ENCODE measurements around the gene TWIST2.

The TWIST2 gene

DNA sequence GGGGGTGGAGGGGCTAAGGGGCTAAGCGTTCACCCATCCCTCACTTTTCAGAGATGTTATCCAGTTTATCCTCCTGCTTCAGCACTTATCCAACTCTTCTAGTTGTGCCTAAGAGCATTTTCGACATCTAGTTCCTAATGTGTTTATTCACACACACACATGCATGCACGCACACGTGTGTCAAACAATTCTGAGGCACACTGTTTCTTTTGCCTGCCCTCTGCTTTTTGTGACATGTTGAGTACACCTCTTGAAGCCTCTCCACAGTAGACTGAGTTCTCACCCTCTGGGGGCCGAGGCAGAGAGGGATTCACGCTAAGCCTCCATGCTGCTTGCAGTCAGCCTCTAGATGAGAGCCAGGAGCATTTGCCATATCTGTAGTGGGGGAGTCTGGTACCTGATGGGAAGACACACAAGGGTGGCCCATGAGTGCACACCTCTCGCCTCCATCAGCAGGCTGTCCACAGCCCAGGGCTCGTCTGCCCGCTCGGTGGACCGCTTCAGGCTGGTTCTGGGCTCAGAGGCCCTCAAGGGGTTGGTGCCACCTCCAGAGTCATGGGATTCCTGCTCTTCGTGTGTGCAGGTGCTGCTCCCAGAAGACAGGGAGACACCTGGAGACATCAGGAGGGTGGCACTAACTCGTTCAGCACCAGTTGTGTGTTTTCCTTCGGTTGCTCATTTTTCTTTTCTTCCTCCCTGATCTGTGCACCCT lies 11.9 kb downstream of the TWIST2 start:
- no peak for DNase-seq

DNA sequence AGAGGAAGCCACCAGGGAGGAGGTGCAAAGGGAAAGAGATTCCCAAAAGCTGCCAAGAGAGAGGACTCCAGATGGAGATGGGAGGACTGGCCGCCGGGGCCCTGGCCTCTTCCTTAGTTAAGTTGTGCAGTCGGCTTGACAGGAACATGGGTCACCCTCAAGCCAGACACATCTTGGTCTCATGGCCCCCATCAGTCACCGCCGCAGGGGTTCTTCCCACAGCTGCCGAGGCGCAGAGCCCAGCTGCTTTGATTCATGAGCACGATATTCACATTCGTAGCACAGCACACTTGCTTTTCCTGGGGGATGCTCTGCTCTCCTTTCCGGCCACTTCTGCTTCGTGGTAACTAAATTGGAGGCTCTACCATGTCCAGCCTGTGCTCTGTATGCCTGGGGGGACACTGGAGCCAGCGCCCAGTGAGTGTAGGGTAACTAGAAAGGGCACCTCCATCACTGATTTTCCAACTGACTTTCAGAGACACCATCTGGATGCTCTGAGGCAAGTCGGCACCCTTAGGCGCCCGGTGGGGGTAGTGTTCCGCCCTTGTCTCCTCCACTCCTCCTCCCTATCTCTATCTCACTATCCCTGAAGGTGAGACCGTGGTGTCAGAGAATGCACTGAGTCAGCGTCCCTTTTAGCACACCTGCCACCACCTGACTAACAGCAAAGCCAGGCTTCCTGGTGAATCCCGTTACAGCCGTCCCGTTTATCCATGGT lies 13.3 kb downstream of the TWIST2 start:
- no peak for DNase-seq

DNA sequence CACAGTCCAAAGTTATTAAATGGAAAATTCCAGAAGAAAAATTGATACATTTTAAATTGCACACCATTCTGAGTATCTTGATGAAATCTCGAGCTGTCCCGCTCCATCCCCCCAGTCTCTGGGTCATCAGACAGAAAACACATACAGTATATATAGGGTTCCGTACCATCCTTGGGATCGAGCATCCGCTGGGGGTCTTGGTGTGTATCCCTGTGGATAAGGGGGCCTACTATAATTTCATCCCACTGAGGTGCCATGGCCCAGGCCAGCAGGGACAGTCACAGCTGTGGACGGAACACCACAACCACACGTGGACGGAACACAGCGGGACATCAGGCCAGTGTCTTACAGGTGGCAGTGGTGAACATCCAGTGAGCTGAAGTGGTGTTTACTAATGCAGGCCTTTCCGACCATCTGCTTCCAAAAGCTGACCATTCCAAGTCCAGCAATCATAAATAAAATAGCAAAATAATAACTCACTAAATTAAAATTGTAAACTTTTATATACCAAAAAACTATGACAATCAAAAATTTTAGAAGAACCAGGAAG lies 14.0 kb downstream of the TWIST2 start:
- no peak for DNase-seq

DNA sequence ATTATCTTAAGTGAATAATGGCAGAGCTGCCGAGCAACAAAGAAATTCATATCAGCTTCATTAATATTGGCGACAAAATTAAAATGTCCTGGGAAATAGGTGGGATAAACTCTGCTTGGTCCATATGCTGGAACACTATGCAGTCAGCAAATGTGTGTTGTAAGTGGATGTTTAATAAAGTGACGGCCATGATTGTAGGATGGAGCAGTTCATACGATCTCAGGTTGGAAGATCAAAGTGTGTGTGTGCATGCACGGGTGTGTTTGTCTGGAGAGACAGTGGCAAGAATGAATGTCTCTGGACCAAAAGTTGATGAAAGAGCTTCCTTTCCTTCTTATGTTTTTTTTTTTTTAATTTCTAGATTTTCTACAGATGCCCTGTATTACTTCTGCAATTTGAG lies 14.8 kb downstream of the TWIST2 start:
- DNase-seq: no peak

DNA sequence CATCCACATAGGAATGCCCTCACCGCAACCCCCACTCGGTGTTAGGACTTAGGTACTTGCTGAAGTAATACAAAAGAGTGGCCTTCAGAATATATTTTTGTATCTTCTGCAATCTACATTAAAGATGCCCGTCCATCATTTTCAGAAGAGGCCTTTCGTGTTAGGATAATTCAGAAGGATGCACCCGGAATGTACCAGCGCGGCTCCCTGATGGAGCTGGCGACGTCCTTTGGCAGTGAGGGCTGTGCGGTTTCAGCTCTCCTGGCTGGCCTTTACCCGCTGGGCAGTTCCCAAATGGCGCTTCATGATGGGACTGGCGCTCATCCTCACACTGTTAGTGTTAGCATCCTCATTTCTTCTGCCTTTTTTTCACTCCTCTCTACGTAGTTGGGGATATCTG lies 15.3 kb downstream of the TWIST2 start:
- no peak for DNase-seq

DNA sequence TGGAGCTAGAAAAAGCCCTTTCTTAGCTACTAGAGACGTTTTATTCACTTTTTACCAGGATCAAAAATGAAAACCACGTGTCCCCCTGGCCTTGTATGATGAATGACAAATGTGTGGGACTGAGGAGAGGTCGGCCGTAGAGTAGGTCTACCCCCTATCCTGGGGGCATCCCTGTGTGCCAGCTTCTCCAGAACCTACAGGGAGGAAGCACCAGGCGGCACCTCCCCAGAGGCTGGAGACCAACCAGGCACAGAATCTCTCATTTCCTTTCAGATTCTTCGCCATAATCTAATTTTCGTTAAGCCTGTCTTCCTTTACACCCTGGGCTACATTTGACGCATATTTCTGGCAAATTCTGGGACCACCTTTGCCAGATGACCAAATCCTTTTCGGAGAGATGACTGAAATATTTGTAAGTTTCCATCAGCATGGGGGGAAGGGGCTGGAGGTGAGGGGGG lies 15.9 kb downstream of the TWIST2 start:
- DNase-seq: no peak

DNA sequence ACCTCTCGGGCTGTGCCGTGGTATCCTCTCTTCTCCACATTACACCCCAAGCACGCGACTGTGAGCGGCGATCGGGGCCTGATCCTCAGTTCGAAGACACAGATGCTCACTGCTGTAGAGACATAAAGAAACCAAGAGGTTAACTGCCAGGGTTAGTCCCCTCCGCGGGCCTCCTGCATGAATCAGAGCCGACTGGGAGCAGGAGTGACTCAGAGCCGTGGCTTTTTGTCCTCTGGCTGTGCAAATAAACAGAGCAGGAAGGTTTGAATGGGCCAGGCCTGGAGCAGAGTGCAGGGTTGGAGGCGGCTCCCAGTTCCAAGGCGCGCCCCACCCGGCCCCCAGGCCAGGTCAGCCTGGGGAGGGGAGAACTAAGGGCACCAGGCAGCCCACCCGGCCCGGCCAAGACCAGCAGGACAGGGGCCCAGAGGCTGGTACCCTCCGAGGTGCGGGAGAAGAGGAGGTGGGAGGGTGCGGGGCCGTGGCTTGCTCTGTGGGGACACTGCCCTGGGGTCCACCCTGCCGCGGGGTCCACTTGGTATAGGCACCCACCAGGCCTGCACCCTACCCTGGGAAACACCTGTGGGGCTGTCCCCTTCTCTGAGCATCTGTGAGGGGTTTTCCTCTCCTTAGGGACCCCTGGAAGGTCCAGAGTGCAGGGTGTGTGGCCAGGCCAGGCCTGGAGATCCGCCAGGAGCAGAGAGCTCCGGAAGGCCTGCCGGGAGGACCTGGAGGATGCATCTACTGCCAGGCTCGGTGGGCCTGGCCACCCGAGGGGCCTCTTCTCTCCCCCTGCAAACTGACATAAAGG lies 16.5 kb downstream of the TWIST2 start:
- peak; percentile 83 for DNase-seq

DNA sequence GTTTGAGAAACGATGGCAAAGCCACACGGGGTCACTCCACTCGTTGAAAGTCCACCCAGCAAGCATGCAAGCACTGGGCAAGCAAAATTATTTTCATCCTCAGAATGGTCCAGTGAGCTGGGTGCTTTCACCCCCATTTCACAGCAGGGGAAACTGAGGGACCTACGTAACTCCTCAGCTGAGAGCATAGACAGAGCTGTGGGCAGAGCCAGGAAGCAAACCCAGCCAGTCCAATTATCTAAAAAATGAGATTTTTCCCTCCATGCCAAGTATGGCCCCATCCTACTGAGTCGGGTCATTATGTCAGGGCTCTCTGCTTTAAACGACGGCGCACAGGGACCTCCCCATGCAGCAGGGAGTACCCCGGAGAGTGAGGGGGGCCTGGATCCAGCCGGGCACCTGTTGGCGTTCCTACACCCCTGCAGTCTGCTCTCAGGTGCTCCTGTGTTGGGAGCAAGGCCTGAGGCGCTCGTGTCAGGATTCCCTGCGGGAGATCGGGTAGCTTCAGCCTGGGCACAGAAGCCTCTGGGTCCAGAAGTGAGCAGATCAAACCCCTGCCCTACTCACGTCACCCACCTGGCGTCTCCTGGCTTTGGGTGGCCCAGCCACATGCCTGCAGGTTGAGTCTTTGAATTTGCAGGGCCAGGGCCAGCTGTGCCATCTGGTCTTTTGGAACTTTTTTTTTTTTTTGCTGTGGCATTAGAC lies 17.3 kb downstream of the TWIST2 start:
- no peak for DNase-seq

DNA sequence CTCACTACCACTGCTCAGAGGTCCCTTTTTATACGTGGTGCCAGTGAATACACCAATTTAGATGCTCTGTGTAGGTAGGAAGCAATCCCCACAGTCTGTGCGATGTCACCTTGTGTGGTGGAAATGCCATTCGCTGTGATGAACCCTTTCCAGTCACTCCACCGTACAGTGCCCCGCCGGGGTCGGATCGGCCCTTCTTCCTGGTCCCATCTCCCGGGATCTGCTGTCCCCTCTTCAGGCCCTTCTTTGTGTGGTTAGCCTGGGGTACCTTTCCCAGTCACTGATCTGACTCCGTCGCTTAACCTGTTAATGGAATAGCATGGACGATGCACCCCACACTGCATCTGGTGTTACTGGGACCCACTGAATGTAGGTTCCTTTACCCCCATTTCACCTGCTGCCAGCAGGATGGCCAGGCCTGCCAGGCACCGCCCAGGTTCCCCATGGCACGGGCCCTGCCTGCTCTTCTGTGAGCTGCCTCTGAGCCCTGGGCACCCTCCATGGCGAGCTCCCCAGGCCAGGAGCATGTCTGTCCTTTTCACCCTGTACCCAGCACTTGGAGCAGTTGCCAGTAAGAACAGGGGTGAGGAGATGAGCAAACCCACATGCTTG lies 18.0 kb downstream of the TWIST2 start:
- no peak for DNase-seq

DNA sequence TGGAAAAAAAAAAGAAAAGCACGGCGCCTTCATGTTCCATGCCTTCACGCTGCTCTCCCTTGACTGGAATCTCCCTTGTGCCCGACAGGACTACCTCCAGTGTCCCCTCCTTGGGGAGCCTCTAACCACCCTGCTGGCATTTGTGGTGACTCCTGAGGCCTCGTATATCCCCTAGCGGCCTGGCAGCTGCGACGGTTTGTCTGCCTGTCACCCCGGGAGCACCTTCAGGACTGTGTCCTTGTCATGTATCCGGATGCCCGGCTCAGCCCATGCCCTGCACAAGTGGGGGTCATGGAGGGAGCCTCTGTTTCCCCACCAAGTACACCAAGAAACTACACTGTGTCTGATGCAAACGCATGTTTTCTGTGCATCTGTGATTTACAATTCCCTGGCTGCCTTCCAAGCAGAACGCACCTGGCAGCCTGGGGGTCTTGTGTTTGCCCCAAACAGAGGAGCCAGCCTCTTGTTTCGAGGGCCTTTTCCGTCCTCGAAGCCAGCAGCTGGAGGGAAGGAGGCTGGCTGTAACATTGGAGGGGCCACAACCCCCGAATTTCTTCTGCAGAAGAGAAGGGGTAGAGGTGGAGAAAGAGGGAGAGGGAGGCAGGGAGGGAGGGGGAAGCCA lies 18.9 kb downstream of the TWIST2 start:
- DNase-seq: no peak

DNA sequence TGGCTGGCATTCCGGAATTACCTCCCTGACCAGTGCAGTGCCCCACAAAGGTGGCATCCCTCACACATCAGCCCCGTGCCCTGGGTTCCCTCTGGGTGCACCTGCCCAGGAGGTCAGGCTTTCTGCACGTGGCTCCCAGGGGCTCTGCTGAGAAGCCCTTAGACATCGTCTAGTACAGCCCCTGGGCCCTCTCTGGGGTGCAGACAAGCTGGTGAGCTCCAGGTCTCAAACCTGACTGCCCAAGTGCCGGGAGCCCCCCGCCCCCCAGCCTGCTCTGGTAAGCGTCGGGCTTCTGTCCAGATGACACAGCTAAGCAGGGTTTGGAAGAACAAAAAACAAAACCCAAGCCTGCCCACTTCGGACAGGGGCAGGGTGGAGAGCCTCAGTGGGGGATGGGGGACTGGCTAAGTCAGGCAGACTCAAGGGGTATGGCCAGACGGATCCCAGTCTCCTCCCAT lies 20.2 kb downstream of the TWIST2 start:
- no peak for DNase-seq

DNA sequence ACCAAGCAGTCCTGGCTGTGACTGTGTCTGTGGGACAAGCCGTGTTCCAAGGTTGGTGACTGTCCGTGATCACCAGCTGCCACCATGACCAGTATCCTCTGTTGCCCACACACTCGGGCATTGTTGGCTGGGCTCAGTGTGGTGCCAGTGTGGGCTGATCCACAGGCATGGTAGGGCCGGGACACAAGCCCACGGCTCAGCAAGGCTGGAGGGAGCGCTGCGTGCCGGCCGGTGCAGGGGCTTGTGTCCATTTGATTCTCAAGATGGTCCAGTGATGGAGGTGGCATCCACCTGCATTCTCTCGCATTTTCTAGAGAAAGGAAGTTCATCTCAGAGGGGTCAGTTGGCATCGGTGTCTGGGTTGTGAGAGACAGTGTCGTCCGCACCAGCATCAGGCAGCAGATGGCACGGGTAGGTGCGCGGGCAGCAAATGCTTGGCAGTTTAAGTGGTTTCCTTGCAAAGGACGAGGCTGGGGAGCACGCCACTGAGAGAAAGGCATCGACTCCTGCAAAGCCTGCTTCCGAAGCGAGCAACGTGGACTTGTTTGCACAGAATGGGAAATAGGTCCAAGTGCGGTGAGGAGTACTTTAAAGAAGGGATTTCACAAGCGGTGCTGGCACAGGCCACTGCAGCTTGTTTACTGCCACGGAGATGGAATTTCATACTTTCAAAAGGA lies 20.9 kb downstream of the TWIST2 start:
- DNase-seq: no peak

DNA sequence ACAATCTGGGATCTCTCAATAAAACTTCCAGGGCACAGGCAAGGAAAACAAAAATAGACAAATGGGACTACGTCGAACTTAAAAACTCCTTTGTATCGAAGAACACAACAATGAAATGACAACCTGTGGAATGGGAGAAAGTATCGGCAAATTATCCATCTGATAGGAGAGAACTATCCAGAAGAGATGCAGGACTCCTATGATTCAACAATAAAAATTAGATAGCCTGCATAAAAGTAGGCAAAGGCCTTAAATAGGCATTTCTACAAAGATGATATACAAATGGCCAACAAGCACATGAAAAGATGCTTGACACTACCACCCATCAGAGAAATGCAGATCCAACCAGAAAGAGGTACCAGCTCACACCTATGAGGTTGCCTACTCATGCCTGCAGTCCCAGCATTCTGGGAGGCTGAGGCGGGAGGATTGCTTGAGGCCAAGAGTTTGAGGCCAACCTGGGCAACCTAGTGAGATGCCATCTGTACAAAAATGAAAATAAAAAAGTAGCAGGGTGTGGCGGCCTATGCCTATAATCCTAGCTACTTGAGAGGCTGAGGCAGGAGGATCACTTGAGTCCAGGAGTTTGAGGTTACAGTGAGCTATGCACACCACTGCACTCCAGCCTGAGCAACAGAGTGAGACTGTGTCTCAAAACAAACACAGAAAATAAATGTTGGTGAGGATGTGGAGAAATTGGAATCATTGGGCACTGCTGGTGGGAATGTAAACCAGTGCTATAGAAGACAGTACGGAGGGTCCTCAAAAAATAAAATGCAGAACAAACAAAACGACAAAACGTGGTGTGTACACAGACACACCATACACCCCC lies 21.6 kb downstream of the TWIST2 start:
- DNase-seq: no peak

DNA sequence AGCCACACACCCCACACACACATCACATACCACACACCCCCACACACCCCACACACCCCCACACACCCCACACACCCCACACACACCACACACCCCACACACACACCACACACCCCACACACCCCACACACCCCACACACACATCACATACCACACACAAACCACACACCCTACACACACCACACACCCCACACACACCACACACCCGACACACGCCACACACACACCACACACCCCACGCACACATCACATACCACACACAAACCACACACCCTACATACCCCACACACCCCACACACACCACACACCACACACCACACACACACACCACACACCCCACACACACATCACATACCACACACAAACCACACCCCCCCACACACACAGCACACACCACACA lies 22.4 kb downstream of the TWIST2 start:
- no peak for DNase-seq

DNA sequence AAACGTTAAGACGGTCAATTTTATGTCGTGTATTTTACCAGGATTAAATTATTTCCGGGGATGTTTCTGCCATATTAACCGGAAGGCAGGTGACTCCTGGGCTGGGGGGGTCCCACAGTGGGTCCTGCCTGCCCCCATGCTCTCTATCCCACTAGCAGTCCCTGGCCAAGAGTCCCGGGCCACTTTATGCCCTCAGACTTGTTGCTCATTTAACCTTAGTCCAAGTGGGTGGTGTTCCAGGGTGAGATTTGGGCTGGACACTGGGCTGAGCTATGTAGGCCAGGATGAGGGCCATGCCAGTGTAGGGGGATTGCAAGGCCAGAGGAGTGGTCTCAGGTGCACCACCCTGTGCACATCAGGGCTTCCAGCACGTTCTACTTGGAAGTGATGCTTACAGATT lies 24.1 kb downstream of the TWIST2 start:
- no peak for DNase-seq

DNA sequence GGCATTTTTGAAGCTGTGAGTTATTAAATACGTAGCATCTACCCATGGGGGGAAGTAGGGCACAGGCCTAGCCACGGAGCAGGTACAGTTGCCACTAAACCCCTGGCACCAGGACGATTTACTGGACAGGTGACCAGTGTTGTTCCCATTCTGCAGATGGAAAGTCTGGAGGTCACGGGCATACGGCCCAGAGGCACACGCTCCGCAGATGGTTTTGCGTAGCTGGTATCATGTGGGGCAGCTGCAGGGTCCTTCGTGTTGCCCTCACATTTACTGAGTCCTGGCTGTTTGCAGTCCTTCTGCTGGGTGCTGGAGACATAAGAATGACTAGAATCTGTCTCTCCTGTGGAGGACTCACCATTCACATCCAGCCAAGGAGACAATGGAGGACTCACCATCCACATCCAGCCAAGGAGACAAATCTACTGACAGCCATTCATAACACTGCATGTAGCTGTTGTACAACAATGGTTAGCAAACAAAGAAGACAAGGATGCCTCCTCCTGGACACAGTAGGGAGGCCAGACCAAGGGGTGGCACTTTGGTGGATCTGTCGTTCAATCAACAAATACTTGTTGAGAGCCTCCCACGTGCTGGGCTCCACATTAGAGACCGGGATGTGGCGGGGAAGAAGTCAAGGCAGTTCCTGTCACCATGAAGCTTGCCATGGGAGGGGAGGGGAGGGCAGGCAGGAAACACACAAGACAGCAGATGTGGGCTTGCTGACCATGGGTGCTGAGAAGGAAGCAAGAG lies 24.9 kb downstream of the TWIST2 start:
- DNase-seq: no peak

DNA sequence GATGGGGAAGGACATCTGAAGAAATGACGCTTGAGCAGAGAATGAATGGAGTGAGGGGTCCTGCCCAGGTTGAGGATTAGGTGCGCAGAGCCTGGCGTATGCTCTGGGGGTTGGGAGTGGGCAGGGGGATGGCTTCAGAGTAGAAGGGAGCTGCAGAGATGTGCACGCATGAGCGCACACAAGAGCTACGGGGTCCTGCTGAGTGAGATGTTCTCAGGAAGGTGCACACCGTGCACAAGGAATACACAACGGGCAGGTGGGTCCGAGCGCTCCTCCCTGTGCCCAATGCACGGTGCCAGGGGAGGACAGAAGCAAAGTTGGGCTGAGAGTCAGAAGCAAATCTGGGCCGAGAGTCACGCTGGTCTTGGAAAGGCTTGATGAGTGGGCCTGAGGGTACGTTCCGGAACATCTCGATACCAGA lies 25.5 kb downstream of the TWIST2 start:
- no peak for DNase-seq

DNA sequence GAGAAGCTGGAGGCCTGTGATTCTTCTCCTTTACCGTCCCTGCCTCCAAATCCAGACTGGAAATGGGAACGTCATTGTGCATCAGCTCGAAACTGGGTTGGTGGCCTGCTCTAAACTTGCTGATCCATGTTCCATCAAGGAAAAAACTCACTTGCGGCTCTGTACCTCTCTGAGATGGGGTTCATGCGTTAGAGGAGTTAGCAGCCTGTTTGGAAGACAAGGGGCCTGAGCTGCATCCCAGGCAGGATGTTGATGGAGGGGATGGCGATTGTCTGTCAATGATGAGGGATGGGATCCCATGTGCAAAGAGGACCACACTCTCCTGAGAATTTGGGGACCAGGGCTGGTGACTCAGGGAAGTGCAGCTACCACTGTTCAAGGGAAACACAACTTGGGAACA lies 26.0 kb downstream of the TWIST2 start:
- DNase-seq: no peak

DNA sequence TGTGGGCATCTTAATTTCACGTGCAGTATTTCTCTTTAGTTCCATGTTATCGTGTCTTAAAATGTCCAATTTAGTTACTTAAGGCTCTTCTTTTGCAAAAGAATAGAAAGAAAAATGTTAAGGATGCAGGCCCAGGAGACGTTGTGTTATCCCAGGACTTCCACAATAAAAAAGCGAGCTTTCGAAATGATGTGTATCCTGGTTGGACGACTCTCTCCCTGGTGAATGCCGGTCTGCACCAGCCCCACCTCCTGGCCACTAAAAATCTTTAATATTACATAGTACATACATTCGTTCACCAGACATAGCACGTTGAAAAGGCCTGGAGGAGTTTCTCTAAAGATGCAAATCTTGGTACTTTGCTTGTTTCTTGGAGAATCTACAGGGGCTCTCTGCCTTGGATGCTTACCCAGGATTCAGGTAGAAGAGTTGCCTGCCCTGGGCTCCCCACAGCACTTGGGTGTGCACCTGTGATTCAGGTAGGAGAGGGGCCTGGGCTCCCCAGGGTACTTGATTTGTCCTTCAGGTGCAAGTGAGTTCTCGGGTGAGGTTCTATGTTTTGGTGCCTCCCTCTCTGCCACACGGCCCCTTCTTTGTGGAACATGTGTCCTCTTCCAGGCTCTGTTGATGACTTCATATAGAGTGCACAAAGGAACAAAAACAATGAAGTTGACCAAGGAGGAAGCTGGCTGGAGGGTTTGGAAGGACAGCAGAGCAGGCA lies 26.6 kb downstream of the TWIST2 start:
- no peak for DNase-seq

Measured in stimulated activated CD4-positive, alpha-beta T cell treated with anti-CD3 and anti-CD28 coated beads, Interleukin-1b, Interleukin-23, amount 100 ng/mL, for 48 hours (primary cell).